ENCODE results near the gene TRAPPC14.
A peak's percentile ranks its signal among the peaks of the same experiment; 100 is the strongest.

TRAPPC14 gene

DNA sequence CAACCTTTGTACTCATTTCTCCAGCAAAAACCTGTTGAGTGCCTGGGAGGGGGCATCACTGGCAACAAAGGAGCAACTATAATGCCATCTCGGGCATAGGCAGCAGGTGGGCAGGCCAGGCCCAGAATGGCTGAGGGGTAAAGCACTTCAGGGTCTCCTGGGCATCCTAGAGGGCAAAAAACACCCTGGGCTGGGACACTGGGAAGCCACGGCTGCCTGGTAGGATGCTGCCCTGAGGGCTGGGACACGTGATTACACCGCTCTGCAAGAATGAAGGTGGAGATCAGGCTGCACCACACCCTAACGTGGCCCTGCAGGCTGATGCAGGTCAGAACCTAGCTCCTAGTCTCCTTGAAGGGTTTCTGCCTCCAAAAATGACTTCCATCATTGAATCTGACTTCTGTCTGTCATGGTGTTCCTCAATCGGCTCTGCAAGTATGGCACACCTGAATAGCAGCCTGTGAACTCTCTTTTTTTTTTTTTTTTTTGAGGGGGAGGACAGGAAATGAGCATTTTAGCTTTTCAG lies 4.5 kb upstream of the TRAPPC14 start:
- Histone ChIP-seq H3K36me3 (ENCODE audit: control insufficient read depth, insufficient read depth, low read length) (no peaks in the 10 kb centered on the region), H3K27ac (ENCODE audit: insufficient read depth, low read depth, low read length, poor library complexity, severe bottlenecking) (no peak overlapping the region), H3K27me3 (ENCODE audit: control insufficient read depth, insufficient read depth, low read length, poor library complexity, severe bottlenecking) (peaks cover 13% of the 10 kb centered on the region), H3K4me3 (ENCODE audit: insufficient read depth, low read depth, low read length) (no peak overlapping the region), H3K4me1 (ENCODE audit: control insufficient read depth, insufficient read depth, low read length) (peaks cover 13% of the 10 kb centered on the region), H3K9me3 (ENCODE audit: control insufficient read depth, low read length) (no peaks in the 10 kb centered on the region)
- 55% methylated on average over 6 of the region's 6 CpGs for WGBS, 2 experiments

DNA sequence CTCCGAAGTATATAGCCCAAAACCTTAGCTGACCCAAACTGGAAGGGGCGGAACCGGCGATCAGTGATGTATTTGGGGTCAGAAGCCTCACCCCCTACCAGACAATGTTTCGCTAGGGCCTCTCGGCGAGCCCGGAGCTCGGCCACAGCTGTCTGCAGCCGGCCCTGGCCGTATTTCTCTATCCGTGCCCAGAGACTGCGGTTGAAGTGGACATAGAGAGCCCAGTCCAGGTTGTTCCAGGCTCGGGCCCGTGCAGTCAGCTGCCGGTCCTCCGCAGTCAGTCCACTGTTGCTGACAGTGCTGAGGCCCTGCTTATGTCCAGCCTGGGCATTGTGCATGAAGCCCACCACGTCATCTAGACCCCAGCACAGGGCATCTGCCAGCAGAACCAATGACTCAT lies 1.5 kb upstream of the TRAPPC14 start:
- no peak overlapping the region for H3K4me3 ChIP-seq (ENCODE audit: insufficient read depth, low read depth, low read length)
- H3K27ac ChIP-seq (ENCODE audit: insufficient read depth, low read depth, low read length, poor library complexity, severe bottlenecking) = no peak overlapping the region
- WGBS, 2 experiments = 92 to 95% methylated on average over 18 of the region's 18 CpGs
- H3K9me3 ChIP-seq (ENCODE audit: control insufficient read depth, low read length) = no peaks in the 10 kb centered on the region
- H3K27me3 ChIP-seq (ENCODE audit: control insufficient read depth, insufficient read depth, low read length, poor library complexity, severe bottlenecking) = no peaks in the 10 kb centered on the region
- peaks cover 15% of the 10 kb centered on the region for H3K36me3 ChIP-seq (ENCODE audit: control insufficient read depth, insufficient read depth, low read length)
- peaks cover 5% of the 10 kb centered on the region for H3K4me1 ChIP-seq (ENCODE audit: control insufficient read depth, insufficient read depth, low read length)

DNA sequence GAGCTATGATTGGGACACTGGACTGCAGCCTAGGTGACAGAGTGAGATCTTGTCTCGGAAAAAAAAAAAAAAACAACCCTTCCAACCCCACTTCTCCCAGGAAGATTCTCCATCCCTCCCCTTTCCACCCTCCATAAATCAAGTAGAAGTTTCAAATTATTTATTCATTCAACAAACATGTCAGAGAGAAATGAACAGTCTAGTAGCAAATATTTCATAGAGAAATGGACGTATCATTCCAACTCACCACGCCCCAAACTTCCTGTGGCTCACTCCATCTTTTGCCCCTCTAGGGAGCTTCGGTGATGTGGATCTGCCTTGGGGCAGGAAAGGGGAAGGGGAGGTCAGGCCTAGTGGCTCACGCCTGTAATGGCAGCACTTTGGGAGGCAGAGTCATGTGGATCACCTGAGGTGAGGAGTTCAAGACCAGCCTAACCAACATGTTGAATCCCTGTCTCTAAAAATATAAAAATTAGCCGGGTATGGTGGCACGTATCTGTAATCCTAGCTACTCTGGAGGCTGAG lies 638 bp upstream of the TRAPPC14 start:
- Histone ChIP-seq H3K4me1 (ENCODE audit: control insufficient read depth, insufficient read depth, low read length) (peaks cover 5% of the 10 kb centered on the region), H3K9me3 (ENCODE audit: control insufficient read depth, low read length) (no peaks in the 10 kb centered on the region), H3K27ac (ENCODE audit: insufficient read depth, low read depth, low read length, poor library complexity, severe bottlenecking) (no peak overlapping the region), H3K27me3 (ENCODE audit: control insufficient read depth, insufficient read depth, low read length, poor library complexity, severe bottlenecking) (no peaks in the 10 kb centered on the region), H3K36me3 (ENCODE audit: control insufficient read depth, insufficient read depth, low read length) (peaks cover 22% of the 10 kb centered on the region), H3K4me3 (ENCODE audit: insufficient read depth, low read depth, low read length) (peak overlapping the region; percentile 95)
- WGBS, 2 experiments = 83 to 87% methylated on average over 7 of the region's 7 CpGs

DNA sequence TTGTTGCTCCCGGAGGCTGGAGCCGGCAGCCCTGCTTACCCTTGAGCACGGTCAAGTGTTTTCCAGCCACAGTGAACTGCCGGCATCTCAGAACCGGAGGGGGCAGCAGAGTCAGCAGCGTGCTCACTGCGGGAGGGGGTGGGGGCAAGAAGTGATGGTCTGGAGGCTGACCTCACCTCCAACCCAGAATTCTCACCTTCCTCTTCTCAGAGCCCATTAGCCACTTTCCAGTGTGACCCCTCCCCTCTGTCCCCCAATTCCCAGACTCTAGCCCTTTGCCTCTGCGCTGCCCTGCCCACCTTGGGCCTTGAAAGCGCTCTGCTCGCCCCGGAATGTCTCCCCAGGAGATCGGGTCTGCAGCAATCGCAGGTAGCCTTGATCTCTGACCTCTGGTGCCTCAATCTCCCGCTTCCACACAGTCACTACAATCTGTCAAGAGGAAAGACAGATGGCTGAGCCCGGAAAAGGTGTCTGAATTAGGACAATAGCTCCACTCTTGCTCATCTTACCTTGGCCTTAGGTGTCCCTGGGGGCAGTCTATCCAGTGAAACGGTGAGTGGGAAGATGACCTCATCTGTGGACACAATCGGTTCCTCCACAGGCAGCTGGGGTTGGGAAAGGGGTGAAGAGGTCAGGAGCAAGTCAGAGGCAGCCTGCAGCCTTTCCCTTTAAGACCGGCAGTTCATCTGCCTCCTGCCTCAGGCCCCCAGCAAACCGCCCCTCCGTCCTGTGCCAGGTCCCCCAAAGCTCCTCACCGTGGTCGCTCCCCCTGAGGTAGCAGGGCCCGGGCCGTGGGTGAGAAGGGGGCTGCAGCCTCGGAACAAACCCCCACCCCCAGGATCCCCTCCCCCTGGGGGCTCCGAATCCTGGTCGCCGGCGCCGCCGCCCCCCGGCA lies 942 bp downstream of the TRAPPC14 start:
- Histone ChIP-seq H3K4me1 (ENCODE audit: control insufficient read depth, insufficient read depth, low read length) (peaks cover 5% of the 10 kb centered on the region), H3K4me3 (ENCODE audit: insufficient read depth, low read depth, low read length) (peak overlapping the region; percentile 95), H3K36me3 (ENCODE audit: control insufficient read depth, insufficient read depth, low read length) (peaks cover 22% of the 10 kb centered on the region), H3K9me3 (ENCODE audit: control insufficient read depth, low read length) (no peaks in the 10 kb centered on the region), H3K27ac (ENCODE audit: insufficient read depth, low read depth, low read length, poor library complexity, severe bottlenecking) (no peak overlapping the region), H3K27me3 (ENCODE audit: control insufficient read depth, insufficient read depth, low read length, poor library complexity, severe bottlenecking) (no peaks in the 10 kb centered on the region)
- WGBS, 2 experiments = 18 to 23% methylated on average over 32 of the region's 32 CpGs

DNA sequence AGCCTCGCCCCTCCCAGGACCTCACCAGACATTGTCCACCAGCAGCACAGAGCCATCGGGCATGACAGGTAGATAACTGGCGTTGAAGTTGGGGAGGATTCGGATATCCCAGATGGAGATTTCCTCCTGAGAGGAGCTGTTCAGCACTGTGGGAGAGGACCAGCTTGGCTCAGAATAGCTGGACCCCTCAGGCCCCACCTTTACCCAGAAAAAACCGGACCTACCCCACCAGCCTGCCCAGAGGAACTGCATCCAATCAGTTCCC lies 1.5 kb downstream of the TRAPPC14 start:
- no peaks in the 10 kb centered on the region for H3K27me3 ChIP-seq (ENCODE audit: control insufficient read depth, insufficient read depth, low read length, poor library complexity, severe bottlenecking)
- H3K4me3 ChIP-seq (ENCODE audit: insufficient read depth, low read depth, low read length) = no peak overlapping the region
- WGBS, 2 experiments = 84 to 85% methylated on average over 5 of the region's 5 CpGs
- H3K4me1 ChIP-seq (ENCODE audit: control insufficient read depth, insufficient read depth, low read length) = peaks cover 5% of the 10 kb centered on the region
- H3K27ac ChIP-seq (ENCODE audit: insufficient read depth, low read depth, low read length, poor library complexity, severe bottlenecking) = peak overlapping the region; percentile 16
- peaks cover 22% of the 10 kb centered on the region for H3K36me3 ChIP-seq (ENCODE audit: control insufficient read depth, insufficient read depth, low read length)
- no peaks in the 10 kb centered on the region for H3K9me3 ChIP-seq (ENCODE audit: control insufficient read depth, low read length)

DNA sequence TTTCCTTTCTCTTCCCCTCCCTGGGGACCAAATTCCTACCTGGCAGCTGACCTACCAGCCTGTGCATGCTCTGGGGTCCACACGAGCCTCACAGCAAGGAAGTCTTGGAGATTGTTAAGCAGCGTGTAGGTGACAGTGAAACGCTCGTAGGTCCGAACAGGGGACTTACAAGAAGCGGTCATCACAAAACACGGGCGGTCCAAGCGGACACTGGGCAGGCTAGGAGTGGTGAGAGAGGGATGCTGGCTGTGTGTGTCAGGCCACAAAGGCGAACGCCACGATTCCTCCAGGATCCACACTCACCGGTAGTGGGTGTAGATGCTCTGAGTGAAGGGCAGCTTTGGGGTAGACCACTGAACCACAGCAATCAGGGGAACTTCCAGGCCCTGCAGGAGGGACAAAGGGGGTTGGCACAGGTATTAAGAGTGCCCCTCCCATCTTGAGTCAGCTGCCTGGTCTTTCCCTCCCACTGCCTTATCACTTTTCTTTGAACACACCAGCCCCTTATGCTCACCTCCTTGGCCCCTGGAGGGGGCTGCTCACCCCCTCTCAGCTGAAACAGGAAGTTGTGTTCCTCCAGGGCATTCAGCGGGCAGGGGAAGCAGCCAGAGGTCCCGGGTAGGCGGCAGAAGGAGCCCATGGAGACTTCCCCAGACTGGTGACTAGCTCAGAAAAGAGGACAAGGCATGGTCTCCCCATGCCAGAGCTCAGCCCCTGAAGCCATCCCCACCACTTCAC lies 2.0 kb downstream of the TRAPPC14 start:
- Histone ChIP-seq H3K27ac (ENCODE audit: insufficient read depth, low read depth, low read length, poor library complexity, severe bottlenecking) (peak overlapping the region; percentile 16), H3K9me3 (ENCODE audit: control insufficient read depth, low read length) (no peaks in the 10 kb centered on the region), H3K27me3 (ENCODE audit: control insufficient read depth, insufficient read depth, low read length, poor library complexity, severe bottlenecking) (no peaks in the 10 kb centered on the region), H3K4me3 (ENCODE audit: insufficient read depth, low read depth, low read length) (no peak overlapping the region), H3K36me3 (ENCODE audit: control insufficient read depth, insufficient read depth, low read length) (peaks cover 22% of the 10 kb centered on the region), H3K4me1 (ENCODE audit: control insufficient read depth, insufficient read depth, low read length) (peaks cover 5% of the 10 kb centered on the region)
- WGBS, 2 experiments = 93 to 94% methylated on average over 16 of the region's 16 CpGs

DNA sequence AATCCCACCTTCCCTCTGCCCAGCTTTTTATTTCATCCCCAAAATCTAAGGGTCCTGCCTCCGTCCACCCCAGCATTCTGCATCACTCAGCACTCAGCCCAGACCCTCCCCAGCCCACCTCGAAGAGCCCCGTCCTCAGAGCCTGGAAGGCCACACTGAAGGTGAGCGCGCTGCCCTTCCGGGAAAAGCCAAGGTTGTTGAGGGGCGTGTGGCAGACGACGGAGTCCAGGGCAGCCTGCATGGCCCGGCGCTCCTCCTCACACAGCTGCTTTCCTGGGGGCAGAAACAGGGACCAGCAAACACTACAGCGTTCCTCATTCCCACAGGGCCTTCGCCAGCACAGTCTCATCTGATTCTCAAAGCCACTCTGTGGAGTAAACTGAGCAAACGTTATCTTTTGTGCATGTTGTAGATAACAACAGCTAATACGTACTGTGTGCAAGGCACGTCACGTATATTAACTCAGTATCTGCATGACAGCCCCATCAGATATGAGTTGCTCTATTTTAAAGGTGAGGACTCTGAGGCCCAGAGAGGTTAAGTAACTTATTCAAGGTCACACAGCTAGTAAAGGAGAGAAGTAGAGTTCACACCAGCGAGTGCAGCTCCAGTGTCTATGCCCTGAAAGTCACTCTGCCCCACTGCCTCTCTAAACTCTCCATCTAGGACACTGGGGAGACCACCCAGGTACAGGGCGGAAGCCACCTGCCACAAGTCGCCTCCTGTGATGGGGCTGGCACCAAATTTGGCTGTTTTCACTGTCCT lies 2.8 kb downstream of the TRAPPC14 start:
- Histone ChIP-seq H3K4me3 (ENCODE audit: insufficient read depth, low read depth, low read length) (no peak overlapping the region), H3K27ac (ENCODE audit: insufficient read depth, low read depth, low read length, poor library complexity, severe bottlenecking) (no peak overlapping the region), H3K9me3 (ENCODE audit: control insufficient read depth, low read length) (no peaks in the 10 kb centered on the region), H3K36me3 (ENCODE audit: control insufficient read depth, insufficient read depth, low read length) (peaks cover 22% of the 10 kb centered on the region), H3K27me3 (ENCODE audit: control insufficient read depth, insufficient read depth, low read length, poor library complexity, severe bottlenecking) (no peaks in the 10 kb centered on the region), H3K4me1 (ENCODE audit: control insufficient read depth, insufficient read depth, low read length) (peaks cover 5% of the 10 kb centered on the region)
- WGBS, 2 experiments = 94 to 96% methylated on average over 20 of the region's 20 CpGs

DNA sequence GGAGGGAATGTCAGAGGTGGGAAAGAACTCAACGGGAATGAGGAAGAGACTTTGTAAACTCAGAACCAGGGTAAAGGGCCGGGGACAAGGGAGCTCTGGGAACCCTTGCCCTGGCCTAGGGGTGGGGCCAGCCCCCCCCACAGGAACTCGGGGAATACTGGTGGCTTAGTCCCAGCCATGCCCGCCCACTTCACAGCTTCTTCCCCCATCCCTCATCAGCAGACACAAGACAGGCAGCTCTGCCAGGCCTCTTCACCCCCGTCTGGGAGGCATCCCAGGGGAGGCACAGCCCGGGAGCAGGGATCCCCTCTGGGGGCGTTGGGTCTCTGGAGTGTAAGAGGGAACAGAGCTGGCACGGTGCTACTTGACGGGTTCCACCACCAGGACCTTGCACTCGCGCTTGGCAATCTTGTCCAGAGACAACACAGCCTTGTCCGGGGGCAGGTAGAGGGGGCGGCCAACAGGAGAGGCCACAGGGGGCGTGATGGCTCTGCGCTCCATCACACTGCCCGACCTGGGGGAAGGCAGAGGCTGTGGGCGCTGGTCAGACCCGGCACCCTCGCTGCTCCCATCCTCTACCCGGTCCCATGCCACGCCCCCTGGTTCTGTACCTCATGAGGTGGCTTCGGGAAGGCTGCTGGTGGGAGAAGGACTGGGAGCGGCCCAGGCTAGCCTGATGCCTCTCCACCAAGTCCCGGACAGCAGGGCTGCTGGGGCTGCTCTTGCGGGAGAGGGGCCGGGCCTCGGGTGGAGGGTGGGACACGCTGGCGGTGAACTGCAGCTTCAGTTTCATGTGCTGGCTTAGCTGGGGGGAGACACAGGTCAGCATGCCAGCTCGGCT lies 3.7 kb downstream of the TRAPPC14 start:
- Histone ChIP-seq H3K4me1 (ENCODE audit: control insufficient read depth, insufficient read depth, low read length) (peaks cover 8% of the 10 kb centered on the region), H3K4me3 (ENCODE audit: insufficient read depth, low read depth, low read length) (no peak overlapping the region), H3K36me3 (ENCODE audit: control insufficient read depth, insufficient read depth, low read length) (peaks cover 22% of the 10 kb centered on the region), H3K27me3 (ENCODE audit: control insufficient read depth, insufficient read depth, low read length, poor library complexity, severe bottlenecking) (no peaks in the 10 kb centered on the region), H3K9me3 (ENCODE audit: control insufficient read depth, low read length) (no peaks in the 10 kb centered on the region), H3K27ac (ENCODE audit: insufficient read depth, low read depth, low read length, poor library complexity, severe bottlenecking) (no peak overlapping the region)
- 88 to 89% methylated on average over 30 of the region's 30 CpGs for WGBS, 2 experiments

DNA sequence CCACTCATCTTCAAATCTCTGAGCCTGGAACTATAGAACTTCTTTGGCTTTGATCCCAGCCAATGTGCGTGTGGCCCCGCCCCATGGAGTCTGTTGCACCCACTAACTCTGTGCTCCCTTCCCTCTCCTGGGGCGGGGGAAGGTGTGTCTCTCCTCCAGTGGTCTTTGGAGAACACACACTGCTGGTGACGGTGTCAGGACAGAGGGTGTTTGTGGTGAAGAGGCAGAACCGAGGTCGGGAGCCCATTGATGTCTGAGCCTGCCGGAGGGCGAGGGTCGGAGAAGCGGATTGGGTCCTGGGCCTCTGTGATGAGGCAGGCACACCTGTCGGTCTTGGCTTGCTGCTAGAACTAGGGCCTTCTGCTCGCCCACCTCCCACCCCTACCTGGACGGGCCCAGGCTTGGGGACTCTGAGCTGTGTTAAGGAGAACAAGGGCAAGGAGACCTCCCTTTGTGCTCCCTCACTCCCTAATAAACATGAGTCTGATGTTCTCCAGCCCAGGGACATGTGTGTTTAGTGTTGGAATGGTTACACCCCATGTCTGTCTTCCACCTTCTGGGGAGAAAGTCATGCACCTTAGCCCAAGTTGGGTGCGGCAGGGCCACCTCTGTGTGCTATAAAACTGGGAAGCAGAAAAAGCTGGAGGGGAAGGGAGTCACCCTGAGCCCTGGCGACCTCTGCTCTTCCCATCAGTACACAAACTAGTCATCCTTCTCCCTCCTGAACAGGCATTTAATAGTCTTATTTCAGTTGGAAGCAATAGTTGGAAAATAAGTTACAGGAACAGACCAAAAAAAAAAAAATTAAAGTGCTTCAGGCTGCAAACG lies 4.6 kb downstream of the TRAPPC14 start:
- H3K36me3 ChIP-seq (ENCODE audit: control insufficient read depth, insufficient read depth, low read length) = peaks cover 22% of the 10 kb centered on the region
- no peaks in the 10 kb centered on the region for H3K9me3 ChIP-seq (ENCODE audit: control insufficient read depth, low read length)
- 92 to 93% methylated on average over 14 to 16 of the region's 16 CpGs for WGBS, 2 experiments
- H3K4me3 ChIP-seq (ENCODE audit: insufficient read depth, low read depth, low read length) = no peak overlapping the region
- no peaks in the 10 kb centered on the region for H3K27me3 ChIP-seq (ENCODE audit: control insufficient read depth, insufficient read depth, low read length, poor library complexity, severe bottlenecking)
- H3K27ac ChIP-seq (ENCODE audit: insufficient read depth, low read depth, low read length, poor library complexity, severe bottlenecking) = no peak overlapping the region
- peaks cover 11% of the 10 kb centered on the region for H3K4me1 ChIP-seq (ENCODE audit: control insufficient read depth, insufficient read depth, low read length)

All from ectodermal cell (in vitro differentiated cells).